ENCODE data around the gene PTPRM.

DNA sequence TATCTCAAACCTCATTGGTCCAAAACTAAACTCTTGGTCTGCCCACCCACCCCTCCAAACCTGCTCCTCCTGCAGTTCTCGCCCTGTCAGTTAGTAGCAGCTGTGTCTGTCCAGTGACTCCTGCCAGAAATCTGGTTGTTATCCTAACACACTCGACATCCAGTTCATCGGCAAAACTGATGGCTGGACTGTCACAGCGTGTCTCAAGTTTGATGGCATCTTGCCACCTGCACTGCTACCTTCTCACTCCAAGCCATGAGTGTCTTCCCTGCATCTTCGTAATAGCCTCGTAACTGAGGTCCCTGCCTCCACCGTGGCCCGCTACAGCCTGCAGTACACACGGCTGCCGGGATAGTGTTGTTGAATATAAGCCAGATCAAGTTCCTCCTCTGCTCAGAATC lies 572.0 kb downstream of the PTPRM start:
- TF ChIP-seq, protein P1, sequence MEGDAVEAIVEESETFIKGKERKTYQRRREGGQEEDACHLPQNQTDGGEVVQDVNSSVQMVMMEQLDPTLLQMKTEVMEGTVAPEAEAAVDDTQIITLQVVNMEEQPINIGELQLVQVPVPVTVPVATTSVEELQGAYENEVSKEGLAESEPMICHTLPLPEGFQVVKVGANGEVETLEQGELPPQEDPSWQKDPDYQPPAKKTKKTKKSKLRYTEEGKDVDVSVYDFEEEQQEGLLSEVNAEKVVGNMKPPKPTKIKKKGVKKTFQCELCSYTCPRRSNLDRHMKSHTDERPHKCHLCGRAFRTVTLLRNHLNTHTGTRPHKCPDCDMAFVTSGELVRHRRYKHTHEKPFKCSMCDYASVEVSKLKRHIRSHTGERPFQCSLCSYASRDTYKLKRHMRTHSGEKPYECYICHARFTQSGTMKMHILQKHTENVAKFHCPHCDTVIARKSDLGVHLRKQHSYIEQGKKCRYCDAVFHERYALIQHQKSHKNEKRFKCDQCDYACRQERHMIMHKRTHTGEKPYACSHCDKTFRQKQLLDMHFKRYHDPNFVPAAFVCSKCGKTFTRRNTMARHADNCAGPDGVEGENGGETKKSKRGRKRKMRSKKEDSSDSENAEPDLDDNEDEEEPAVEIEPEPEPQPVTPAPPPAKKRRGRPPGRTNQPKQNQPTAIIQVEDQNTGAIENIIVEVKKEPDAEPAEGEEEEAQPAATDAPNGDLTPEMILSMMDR (IDR thresholded peaks at IDR 0.05; ENCODE audit: low read depth, low read length, missing input control), result no peak
- no peak for TF ChIP-seq TAF1 (conservative IDR thresholded peaks at IDR 0.05)
